ENCODE measurements around the gene ANXA9.
A peak's percentile ranks its signal among the peaks of the same experiment; 100 is the strongest.

ANXA9 gene, protein sequence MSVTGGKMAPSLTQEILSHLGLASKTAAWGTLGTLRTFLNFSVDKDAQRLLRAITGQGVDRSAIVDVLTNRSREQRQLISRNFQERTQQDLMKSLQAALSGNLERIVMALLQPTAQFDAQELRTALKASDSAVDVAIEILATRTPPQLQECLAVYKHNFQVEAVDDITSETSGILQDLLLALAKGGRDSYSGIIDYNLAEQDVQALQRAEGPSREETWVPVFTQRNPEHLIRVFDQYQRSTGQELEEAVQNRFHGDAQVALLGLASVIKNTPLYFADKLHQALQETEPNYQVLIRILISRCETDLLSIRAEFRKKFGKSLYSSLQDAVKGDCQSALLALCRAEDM

GRCh38 chr1:150981805-150982712 lies at the start of gene ANXA9:
Gene ANXA9, plus strand, starts transcription at chr1:150982292. Its CDS starts 814 bp downstream, at chr1:150983106.
- no peak for DNase-seq

DNA sequence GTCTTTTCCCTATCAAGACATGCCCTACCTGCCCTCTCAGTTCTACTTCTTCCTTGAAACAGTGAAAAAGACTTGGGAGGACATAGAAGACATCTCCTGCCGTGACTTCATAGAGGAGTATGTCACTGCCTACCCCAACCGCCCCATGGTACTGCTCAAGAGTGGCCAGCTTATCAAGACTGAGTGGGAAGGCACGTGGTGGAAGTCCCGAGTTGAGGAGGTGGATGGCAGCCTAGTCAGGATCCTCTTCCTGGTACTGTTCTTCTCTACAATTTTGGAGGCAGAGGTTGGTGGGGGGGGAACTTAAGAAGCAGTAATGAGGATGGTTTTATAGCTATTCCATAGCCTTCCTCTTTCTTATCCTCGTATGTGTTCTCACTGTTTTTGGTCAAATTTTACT lies 37.2 kb upstream of the ANXA9 start:
- DNase-seq: no peak

DNA sequence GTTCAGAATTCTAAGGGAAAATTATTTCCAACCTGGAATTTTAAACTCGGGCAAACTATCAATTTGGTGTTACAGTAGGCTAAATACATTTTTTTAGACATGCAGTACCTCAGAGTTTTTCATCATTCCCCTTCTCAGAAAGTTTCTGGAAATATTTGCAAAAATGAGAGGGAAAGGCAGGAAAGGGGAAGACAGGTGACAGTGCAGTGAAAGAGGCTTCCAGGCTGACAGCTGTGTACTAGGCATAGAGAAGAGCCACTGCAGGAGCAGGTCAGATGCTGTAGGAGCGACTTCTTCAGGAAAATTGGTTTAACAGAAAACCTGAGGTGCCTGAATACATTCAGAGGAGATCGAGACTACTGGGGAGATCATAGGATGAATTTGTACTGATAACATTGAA lies 27.4 kb upstream of the ANXA9 start:
- DNase-seq: no peak

DNA sequence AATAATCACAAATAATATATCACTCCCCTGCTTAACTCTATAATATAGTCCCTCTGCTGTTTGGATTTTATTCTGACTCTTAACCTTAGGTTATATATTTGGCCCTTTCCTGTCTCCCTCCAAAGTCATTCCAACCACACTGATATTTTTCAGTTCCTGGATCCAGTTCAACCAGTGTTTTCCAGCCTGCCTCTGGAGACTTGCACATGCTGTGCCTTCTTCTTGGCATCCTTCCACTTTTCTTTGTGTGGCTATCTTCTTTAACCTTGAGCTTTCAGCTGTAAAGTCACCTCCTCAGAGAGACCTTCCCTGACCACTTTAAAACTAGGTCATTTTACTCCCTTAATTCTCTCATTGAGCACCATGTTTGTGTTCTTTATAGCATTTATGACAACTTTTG lies 26.8 kb upstream of the ANXA9 start:
- DNase-seq: no peak

GRCh38 chr1:150957666-150958065 lies 24.4 kb upstream of the ANXA9 start:
- DNase-seq: no peak

DNA sequence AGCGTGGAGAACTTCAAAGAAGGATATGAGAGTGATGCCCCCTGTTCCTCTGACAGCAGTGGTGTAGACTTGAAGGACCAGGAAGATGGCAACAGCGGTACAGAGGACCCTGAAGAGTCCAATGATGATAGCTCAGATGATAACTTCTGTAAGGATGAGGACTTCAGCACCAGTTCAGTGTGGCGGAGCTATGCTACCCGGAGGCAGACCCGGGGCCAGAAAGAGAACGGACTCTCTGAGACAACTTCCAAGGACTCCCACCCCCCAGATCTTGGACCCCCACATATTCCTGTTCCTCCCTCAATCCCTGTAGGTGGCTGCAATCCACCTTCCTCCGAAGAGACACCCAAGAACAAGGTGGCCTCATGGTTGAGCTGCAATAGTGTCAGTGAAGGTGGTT lies 21.4 kb upstream of the ANXA9 start:
- no peak for DNase-seq

- DNase-seq: no peak
These were observed 20.3 kb upstream of the ANXA9 start for GRCh38 chr1:150961756-150962155.

DNA sequence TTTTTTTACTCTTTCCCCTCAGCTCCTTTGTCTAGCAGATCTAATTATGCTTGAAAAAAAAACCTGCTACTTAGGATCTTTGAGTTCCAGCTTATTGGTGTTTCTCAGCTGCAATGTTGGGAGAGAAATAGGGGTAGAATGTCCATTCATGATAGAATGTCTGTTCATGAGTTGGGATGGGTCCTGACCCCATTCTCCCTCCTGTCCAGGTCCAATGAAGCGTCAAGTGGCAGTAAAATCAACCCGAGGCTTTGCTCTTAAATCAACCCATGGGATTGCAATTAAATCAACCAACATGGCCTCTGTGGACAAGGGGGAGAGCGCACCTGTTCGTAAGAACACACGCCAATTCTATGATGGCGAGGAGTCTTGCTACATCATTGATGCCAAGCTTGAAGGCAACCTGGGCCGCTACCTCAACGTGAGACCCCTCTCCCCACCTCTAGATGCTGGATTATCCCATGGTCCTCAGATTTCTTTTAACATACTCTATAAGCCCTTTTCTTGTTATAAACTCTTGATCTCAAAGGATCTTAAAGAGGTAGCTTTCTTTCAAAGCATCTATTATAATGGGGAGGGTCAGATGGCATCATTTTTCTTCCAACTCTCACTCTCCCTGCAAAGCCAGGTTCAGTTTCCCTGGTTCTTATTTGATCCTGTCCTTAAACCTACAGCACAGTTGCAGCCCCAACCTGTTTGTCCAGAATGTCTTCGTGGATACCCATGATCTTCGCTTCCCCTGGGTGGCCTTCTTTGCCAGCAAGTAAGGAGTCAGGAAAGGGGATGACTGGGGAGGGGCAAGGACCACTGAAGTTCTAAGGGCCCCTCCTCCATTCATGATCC lies 18.6 kb upstream of the ANXA9 start:
- no peak for DNase-seq

DNA sequence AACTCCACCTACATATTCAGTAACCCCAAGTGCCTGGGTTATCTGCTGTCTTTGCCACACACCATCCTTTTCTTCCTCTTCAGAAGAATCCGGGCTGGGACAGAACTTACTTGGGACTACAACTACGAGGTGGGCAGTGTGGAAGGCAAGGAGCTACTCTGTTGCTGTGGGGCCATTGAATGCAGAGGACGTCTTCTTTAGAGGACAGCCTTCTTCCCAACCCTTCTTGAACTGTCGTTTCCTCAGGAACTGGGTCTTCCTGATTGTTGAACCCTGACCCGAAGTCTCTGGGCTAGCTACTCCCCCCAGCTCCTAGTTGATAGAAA lies 18.0 kb upstream of the ANXA9 start:
- no peak for DNase-seq

- no peak for DNase-seq
These were observed 16.5 kb upstream of the ANXA9 start for GRCh38 chr1:150965605-150966004.

- DNase-seq: no peak
These were observed 16.1 kb upstream of the ANXA9 start for GRCh38 chr1:150966011-150966410.

DNA sequence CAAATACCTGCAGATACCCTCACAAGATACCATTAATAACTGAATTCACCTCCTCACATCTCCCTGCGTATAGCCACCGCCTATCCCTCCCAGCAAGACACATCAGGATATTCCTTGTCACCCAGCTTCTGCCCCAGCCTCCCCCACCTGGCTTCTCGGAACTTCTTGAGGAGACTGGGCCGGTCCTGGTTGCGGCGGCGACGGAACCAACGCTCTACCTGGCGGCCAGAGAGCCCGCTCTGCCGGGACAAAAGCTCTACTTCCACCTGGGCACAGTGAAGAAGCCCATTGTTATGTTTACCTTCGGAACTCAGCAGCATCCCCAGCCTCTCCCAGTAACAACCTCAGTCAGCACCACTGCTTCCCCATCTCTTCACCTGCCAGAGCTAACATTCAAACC lies 14.2 kb upstream of the ANXA9 start:
- no peak for DNase-seq

DNA sequence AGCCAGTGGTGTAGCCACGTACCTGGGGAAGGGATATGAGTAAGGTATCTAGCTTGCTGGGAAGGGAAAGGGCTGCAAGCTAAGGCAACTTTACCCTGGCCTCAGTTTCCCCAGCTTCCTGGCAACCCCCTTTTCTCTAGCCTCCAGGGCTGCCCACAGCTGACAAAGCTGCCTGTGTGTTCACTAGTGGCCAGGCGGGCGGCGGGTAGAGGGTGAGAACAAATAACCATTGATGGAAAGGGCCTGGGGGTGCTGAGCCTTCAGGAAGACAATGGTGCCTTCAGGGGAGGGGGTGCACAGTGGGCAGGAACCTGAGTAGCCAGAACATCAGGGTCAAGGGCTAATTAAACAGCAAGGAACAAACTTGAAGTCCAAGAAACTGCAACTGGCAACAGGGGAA lies 13.6 kb upstream of the ANXA9 start:
- DNase-seq: no peak

DNA sequence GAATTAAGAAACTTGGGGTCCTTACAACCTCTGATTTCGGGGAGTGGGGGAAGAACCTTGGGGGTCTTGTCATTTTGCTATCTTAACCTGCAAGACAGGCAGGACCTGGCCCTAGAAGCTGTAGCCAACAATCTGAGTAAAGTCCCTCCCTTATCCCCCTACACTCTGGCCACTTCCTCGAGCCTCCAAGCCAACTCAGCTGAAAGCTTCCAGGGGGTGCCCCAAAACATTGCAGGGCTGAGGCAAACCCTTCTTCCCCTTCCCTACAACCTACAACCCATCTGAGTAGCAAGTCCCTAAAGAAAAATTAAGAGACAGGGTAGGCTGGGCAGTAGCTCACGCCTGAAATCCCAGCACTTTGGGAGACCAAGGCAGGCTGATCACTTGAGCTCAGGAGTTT lies 12.5 kb upstream of the ANXA9 start:
- DNase-seq: no peak

- no peak for DNase-seq
These were observed 11.1 kb upstream of the ANXA9 start for GRCh38 chr1:150970808-150971582.

DNA sequence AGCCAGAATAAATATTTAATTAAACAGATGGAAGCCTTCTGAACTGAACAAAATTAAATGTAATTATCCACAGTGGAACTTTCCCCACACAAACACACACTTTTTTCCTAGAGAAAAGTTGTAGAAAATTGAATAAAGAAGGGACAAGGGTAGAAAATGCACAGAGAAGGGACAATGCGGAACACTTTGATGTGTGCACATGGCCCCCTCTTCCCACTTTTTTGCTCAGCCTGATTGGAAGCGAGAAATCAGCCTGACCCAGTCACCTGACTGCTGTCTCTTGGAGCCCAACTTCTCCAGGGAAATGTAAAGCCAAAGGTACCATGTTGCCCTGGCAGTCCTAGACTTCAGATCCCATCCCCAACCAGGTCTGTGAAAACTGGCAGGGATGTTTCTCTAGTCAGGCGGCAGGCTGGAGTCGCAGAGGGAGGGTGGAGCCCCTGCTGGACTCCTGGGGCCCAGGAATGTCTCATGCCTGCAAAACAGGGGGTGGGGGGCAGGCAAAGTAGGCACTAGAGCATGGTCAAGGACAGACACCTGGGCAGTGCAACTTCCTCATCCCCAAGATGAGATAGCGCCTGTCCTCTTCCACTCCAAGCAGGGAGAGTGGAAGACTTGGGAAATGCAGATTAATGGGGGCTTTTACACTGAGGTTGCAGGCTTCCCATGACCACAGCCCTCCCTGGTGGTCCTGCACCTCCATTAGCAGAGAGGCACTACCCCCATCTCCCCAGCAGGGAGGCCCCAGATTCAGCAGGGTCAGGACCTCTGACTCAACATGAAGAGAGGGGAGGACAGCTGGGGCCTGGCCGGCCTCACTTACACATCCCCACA lies 10.3 kb upstream of the ANXA9 start:
- DNase-seq: no peak

DNA sequence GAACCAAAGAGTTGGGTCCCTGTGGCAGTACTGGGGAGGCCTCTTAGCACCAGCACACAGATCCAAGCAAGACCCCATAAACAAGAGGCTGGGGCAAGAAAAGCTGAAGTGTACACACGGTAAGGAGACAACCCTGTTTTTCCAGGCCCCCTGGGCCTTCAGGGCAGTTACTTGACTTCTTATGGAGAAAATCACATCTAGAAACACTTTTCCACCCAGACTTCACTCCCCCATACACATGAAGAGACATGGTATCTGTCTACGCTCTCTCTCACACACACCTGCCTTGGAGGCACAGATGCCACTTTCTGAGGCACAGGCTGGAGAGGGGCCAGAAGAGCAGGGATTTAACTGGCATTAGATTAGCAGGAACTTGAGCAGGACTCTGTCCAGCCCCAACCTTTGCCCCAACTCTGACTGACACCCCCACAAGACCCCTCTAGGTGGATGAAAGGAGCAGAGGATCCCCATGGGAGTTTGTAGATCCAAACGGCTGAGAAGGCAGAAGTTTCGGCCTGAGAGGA lies 9.6 kb upstream of the ANXA9 start:
- no peak for DNase-seq

DNA sequence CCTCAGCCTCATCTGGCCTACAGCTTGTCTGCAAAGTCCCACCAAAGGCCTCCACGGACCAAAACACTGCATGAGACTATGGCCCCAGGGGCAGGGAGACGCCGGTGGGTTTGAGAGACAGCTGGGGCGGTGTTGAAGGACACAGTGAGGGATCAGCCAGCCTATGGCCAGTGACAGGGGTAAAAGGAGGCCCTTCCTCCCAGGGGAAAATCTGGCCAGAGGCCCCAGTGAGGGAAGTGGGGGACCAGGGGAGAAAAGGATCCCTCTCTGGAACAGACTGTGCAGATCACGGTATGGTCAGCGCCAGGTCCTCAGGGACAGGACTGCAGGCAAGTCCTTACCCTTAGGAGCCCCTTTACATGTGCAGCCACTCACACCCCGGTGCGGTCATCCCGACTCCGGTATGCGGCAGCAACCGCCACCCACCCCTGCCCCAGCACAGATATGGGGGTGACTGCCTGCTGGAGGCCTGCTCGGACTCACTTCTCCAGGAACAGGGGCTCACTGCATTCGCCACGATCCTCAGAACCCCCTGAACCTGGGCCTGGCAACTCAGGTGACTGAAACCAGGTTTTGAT lies 8.7 kb upstream of the ANXA9 start:
- no peak for DNase-seq

DNA sequence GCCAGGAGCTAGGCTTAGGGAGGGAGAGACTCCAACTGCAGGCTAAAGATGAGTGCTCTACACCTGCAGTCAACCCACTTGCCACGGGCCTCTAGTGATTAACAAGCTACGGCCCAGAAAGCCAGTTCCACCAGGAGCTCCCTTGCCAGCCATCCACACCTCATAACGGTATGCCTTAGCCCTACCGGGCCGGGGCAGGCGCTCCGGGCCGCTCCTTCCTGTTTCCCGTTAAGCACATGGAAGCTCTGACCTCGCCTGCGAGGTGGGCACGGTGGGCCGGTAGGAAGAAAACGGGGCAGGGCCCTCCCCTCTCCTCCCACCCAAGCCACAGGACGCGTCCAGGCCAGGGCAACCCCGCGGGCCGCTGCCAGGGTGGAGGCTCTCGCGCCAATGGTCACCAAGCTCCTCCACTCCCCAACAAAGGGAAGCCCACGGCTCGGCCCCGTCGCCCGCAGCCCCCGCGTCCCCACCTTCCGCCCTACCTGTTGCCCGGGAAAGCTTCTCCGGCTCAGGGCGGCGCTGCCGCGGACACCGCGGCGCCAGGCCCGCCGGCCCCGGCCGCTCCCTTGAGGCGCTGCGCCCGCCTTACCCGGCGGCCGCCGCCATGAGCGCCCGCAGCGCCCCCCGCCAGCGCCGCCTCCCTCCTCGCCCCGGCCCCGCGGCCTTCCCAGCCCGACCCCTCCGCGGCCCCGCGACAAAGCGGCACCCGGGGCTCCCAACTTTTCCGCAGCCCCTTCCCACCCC lies 8.1 kb upstream of the ANXA9 start:
- peak; percentile 49 for DNase-seq
